GM10266 (cell line): Measurements from ENCODE around the gene ANO3.
"Not testable (repeated sequence)": the region's sequence is repeated elsewhere in the genome, so short reads cannot be mapped to it uniquely, and the experiment has no call there.

ENCODE experiments used
- DNase-seq: peaks from one replicate; pipeline ENCODE4 v3.0.0; 2012; ENCODE audit errors: extremely low spot score
- TF ChIP-seq, protein P1 (sequence below): IDR thresholded peaks from 2 replicates; pipeline ENCODE4 v1.5.1; 2012; ENCODE audit warnings: mild to moderate bottlenecking, low read depth; ENCODE audit not compliant: control insufficient read depth, insufficient read depth; ENCODE audit errors: missing control alignments

The ANO3 gene

DNA sequence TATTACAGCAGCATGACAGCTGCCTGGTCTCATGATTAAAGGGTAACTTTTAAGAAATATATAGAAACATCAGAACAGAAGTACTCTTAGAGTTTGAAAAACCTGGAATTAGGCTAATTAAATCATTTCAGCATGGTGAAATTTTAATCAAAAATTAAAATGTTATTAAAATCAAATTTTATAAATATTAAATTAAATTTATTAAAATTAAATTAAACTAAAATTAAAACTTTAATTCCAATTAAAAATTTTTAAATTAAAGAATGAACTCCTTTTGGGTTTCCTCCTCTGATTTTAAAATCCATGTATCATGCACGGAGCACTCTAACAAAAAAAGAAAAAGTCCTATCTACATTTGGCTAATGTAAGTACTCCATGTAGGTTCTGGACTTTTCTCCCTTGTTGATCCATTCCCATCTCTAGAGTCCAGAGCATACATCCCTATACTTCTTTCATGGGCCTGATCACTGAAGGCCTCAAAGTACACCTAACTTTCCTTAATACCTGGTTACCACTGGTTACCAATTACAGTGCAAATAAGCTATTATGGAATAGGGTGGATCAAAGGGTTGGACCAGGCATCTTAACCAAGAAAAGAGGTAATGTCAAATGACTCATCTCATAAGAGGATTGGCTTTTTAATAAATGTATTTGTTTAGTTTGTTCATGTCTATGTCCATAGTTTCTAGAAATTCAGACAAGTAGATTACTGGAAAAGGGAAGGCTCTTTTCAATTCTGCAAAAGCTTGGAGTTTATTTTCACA lies 288.5 kb downstream of the ANO3 start:
- DNase-seq = no peak
- TF ChIP-seq, protein P1, sequence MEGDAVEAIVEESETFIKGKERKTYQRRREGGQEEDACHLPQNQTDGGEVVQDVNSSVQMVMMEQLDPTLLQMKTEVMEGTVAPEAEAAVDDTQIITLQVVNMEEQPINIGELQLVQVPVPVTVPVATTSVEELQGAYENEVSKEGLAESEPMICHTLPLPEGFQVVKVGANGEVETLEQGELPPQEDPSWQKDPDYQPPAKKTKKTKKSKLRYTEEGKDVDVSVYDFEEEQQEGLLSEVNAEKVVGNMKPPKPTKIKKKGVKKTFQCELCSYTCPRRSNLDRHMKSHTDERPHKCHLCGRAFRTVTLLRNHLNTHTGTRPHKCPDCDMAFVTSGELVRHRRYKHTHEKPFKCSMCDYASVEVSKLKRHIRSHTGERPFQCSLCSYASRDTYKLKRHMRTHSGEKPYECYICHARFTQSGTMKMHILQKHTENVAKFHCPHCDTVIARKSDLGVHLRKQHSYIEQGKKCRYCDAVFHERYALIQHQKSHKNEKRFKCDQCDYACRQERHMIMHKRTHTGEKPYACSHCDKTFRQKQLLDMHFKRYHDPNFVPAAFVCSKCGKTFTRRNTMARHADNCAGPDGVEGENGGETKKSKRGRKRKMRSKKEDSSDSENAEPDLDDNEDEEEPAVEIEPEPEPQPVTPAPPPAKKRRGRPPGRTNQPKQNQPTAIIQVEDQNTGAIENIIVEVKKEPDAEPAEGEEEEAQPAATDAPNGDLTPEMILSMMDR = no peak

DNA sequence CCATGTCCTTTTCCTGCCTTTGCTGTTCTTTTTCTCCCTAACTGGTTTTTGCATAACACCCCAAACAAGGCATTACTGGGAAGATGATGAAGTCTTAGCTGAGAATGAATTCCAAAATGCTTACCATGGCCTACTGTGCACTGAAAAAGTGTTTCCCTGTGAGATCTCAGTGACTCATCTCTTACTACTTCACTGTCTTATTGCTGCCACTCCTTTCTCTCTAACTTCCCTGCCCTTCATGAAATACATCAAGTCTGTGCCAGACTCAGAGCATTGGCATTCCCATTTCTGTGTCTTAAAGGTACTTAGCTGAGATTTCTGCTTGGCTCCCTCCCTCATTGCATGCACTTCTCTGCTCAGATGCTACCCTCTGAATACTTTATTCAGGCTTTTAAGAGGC lies 289.2 kb downstream of the ANO3 start:
- TF ChIP-seq, protein P1 = no peak
- DNase-seq = no peak

DNA sequence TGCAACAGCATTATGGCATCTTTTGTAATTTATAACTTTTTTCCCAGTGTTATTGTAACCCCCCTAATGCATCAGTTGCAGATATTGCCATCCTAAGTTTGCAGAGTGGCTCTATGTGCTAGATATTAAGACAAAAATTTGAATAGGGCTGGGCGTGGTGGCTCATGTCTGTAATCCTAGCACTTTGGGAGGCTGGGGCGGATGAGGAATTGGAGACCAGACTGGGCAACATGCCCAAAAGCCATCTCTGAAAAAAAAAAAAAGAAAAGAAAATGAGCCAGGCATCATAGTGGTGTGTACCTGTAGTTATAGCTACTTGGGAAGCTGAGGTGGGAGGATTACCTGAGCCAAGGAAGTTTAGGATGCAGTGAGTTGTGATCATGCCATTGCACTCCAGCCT lies 290.3 kb downstream of the ANO3 start:
- DNase-seq = no peak
- TF ChIP-seq, protein P1 = no peak

DNA sequence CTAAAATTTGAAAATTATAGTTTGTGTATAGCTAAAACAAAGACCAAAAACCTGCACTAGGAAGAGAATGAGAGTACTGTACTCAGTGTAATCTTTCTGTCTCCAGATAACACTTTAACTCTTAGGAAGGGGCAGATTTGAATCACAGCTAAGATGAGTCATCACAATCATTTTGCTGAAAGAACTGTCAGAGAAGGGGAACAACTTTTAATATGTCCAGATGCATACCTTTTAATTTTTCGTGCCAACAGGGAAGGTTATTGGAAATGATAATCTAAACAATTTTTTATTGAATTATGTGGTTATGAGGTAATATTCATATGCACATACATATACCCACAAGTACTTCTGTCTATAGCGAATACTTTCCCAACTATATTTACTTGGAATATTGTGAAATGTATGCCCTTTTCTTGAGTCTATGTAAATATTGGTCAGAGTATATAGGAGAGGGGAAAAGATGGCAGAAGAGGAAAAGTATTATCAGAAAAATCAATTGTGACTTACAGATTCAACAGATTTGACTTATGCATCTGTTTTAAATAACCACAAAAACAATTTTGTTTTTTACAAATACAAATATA lies 291.2 kb downstream of the ANO3 start:
- TF ChIP-seq, protein P1 = no peak
- DNase-seq = no peak

DNA sequence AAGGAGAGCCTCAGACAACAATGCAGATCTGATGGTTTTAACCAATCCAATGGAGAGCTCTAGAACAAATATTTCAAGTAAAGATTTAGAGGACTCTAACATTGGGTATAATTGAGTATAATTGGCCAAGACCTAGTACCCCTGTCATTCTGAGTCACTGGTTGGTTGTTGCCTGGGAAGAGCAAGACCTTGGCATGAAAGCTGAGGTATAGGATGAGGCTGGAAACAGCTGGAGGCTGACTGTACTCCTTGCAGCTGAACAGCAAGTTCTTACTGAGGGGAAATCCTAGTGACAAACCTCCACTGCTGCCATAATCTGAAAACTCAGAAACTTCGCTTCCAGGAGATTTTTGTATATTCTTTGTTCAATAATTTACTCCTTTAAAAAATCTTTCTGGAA lies 294.4 kb downstream of the ANO3 start:
- DNase-seq = no peak

DNA sequence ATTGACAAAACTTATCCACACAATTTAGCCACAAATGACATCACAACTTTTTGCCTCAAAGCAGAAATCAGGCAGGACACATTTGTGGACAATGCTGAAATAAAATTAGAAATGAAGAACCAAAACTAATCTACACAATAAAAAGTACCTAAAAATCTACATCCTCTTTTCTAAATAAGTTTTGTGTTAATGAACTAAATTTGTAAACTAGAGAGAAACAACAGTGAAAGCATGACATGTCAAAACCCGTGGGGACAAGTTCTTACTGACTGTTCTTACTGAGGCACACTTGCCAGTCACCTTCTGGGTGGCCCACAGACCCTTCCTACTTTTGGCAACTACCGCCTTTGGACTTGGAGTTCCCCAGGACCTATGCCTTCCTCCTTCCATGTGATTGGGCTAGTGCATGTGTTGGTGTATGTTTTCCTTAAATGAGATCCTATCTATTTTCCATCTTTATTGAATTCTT lies 300.8 kb downstream of the ANO3 start:
- peak; percentile 13 for DNase-seq
- TF ChIP-seq, protein P1 = no peak

More for the DNA sequence above, 294.4 kb downstream of the ANO3 start:
- TF ChIP-seq, protein P1 = no peak

DNA sequence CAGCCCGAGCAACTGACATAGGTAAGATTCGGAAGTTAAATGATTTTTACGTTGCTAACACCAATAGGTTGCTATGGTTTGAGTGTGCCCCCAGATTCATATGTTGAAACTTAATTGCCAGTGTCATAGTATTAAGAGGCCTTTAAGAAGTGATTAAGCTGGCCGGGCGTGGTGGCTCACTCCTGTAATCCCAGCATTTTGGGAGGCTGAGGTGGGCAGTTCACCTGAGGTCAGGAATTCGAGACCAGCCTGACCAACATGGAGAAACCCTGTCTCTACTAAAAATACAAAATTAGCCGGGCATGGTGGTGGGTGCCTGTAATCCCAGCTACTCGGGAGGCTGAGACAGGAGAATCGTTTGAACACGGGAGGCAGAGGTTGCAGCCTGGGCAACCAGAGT lies 311.4 kb downstream of the ANO3 start:
- not testable (repeated sequence) for DNase-seq
